HUDEP-2 (cell line): ENCODE data around the gene MYL5.
"Not testable (repeated sequence)": the region's sequence is repeated elsewhere in the genome, so short reads cannot be mapped to it uniquely, and the experiment has no call there.

Experiments used
- DNase-seq, 76 experiments: peaks; one replicate each; lab custom pipeline; 2025; ENCODE audit not compliant: unreplicated experiment in 76 of 76; lab: John Stamatoyannopoulos, UW

Gene MYL5

DNA sequence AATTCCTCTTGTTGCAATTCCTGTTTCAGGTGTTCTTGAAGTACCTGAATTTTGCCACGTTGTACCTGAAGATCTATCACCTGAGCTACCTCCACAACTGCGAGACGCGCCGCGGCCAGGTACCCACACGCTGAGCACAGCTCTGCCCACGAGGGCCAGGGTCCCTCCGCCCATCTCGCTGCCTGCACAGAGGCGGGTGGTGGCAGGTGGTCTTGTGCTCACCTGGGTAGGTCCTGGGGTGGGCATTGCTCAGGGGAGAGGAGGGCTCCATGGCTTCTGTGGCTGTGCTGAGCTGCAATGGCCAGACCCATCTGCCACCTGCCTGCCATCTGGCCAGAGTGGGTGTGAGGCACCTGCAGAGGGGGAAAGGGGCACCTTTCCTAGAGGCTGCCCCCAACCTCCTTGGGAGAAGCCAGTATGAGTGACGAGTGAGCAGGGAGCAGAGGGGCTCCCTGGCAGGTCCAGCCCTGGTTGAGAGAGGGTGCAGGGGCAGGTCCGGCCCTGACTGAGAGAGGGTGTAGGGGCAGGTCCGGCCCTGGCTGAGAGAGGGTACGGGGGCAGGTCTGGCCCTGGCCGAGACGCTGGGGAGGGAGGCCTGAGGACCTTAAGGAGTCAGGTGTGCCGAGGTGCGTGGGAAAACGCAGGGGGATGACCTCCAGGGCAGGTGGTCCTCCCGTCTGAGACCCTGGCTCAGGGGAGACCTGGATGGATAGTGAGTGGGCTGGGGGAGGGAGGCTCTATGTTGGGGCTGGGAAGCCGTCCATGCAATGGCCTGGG is 38.3 kb upstream of the MYL5 start:
- DNase-seq, result no peak

DNA sequence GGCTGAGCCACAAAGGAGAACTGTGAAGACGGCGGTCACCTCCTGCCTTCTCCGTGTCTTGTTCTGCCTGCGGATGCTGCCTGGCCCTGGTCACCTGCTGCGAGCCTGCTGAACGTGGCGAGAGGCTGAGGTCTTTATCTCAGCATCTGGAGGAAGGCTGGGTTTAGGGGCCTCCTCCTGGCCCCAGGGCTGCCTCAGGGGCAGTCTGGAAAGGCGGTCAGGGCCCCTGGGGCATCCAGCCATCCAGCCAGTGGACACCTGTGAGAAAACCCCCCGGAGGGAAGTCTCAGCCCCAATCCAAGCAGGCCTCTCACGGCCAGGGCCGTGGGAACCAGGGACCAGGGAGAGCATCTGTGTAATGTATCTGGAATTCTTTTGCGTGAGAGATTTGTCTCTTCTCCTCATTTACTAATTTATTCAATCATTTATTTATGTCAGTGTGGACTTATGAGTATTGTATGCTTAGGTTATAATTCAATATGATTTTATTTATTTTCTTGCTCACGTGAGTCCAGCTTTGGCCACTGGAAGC is 37.6 kb upstream of the MYL5 start:
- DNase-seq, result no peak

DNA sequence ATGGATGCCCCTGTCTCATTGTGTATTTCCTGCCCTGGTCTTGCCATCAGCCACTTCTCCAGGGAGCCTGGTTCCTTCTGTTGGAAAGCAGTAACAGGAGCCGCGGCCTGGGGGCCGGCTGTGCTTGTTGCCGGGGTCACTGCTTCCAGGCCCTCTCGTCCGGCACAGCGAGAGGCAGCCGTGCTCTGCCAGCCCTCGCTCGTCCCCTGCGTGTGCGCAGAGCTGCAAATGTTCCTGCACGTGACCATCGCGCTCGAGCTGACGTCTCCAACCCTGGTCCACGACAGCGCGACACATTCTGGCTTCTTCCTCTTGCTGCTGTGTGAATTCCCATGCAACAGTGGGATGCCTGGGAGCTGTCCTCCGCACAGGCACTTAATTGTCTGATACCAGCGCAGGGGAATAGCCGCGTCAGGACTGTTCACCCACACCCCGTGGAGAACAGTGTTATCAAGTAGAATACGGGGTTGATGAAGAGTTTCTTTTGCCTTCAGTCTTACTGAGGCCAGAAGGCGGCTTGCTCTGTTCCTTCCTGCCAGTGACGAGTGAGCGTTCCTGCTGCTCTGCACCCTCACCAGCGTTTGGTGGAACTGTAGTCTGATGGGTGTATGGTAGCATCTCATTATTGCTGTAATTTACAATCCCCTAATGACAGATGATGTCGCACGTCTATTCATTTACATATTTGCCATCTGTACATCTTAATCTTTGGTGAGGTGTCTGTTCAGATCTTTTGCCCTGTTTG is 36.6 kb upstream of the MYL5 start:
- no peak for DNase-seq

DNA sequence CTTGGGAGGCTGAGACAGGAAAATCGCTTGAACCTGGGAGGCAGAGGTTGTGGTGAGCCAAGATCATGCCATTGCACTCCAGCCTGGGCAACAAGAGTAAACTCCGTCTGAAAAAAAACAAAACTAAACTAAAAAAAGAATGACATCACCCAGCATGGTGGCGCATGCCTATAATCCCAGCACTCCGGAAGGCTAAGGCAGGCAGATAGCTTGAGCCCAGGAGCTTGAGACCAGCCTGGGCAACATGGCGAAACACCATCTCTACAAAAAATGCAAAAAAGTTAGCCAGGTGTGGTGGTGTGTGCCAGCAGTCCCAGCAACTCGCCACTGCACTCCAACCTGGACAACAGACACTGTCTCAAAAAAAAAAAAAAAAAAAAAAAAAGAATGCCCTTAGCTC is 32.0 kb upstream of the MYL5 start:
- not testable (repeated sequence) for DNase-seq

DNA sequence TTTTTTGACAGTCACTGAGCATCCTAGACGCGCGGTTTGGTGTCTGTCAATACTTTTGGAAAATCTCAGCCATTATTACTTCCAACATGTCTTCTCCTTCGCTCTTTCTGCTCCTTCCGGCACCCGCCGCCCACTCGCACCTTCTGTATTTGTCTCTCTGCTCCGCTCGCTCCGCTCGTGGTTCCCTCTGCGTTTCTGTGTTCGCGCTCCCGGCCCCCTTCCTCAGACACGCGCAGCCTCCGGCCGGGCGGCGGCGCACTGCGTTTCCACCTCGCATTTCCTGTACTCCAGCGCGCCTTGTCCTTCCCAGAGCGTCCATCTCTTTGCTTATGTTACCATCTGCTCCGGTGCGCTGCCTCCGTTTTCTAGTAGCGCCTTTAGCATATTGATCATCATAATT is 27.9 kb upstream of the MYL5 start:
- DNase-seq, result no peak

DNA sequence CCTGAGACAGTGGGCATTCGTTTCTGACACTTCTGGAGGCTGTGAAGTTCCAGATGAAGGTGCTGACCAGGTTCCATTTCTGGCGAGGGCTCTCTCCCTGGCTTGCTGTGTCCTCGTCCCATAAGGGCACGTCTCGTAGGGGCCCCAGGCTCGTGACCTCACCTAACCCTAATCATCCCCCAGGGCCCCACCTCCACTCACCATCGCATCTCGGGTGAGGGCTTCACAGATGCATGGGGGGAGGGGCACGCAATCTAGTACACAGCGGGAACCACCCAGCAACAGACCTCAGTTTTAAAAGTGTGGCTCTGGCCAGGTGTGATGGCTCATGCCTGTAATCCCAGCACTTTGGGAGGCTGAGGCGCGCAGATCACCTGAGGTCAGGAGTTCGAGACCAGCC is 26.9 kb upstream of the MYL5 start:
- DNase-seq, result no peak

DNA sequence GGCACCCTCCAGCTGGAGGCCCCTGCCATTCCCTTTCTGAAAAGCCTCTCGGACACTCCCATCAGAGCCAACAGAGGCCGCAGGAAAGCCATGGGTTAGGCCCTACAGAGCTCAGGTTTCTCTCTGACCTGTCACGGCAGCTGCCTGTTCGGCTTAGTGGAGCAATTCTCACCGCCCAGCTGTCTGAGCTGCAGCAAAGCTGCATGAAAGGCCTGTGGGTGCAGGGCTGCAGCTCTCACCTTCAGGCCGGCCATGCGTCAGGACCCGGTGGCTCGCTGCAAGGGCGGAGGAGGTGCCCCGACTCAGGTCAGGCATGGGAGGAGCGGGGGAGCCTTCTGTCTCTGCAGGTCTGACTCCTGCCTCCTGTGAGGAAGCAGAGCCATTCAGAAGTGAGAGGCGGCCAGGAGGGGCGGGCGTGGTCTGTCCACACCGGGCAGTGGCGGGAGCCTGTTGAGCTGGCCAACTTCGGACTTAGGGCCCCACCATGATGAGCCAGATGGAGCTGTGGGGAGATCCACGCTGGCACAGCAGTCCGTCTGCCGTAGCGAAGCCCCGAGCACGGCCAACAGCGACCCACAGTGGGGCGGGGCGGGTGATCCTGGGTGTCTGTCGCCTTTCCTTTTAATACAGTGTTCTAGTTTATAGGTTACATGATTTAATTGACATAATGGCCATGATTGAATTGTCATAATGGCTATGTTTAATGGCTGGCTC is 25.6 kb upstream of the MYL5 start:
- no peak for DNase-seq

DNA sequence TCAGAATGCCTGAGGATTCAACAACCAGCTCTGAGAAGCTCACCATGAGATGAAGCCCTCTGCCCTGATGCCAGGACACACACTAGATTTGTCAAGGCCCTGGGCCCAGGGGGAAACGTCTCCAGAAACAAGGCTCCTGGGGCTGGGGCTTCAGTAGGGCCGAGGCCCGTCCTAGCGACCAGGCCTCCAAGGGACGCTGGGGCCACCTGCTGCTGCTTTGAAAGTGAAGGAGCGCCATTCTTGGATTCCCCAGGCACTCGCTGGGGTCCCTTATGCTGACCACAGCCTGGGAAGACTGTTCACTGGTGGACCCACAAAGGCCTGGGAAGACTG is 25.1 kb upstream of the MYL5 start:
- no peak for DNase-seq

DNA sequence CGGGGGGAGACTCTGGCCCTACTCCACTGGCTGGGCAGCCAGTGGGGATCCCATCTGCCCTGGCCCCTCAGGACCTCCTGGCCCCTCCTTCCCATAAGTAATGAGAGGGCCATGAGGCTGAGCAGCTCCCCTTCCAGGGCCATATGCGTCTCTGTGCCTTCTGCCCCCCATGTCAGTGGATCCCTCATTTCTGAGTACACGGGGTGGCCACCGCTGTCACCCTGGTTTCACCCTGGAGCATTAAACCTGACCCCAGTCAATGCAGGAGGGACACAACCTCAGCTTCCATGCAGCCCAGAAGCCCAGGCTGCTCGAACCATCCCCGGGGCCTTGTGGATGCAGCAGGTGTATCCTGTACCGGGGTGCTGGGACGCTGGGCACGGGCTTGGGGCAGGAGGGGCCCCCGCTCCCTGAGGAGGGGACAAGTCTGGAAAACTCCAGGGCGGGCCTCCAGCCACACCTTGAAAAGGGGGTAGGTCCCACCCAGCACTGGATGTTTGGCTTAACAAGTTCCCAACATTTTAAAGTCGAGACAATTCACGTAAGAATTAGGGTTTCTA is 24.5 kb upstream of the MYL5 start:
- no peak for DNase-seq

DNA sequence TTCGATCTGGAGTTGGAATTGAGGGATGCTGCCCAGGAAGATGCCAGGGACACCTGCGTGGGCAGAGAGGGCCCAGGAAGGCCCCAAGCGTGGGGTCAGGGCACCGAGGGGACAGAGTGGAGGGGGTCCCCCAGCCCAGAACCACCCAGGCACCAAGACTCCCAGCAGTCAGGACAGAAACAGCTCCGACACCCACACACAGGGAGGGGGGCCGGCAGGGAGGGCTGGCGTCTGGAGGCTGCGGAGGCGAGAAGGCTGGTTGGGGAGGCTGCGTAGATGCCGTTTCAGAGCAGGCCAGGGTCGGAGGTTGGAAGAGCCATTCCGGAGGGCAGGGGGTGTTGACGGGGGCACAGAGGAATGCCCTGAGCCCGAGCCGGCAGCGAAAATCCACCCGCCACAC is 23.9 kb upstream of the MYL5 start:
- DNase-seq, result no peak

DNA sequence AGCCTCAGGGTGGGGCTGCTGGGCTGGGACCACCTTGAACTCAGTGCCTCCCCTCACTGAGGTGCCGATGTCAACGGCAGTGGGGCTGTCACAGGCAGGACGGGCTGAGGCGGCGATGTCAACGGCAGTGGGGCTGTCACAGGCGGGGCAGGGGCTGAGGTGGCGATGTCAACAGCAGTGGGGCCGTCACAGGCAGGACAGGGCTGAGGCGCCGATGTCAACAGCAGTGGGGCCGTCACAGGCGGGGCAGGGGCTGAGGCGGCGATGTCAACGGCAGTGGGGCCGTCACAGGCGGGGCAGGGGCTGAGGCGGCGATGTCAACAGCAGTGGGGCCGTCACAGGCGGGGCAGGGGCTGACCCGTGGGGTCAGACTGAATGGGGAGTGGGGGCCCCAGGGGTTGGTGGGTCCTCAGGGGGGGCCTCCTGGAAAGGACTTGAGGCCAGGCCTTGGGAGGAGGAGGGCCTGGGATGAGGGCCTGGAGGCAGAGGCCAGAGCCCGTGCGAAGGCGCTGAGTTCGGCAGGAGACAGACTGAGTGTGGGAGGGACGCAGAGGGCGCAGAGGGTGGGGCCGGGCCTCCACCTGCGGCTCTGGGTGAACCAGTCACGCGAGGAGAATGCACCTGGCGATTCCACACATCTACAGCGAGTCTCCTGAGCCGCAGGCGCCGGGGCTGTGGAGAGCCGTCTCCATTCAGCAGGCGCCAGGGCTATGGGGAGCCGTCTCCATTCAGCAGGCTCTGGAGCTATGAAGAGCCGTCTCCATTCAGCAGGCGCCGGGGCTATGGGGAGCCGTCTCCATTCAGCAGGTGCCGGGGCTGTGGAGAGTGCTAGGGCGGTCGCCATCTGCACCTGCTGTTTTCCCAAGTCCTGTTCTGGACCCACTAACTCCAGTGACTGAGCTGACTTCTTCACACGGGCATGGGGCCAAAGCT is 23.1 kb upstream of the MYL5 start:
- no peak for DNase-seq

DNA sequence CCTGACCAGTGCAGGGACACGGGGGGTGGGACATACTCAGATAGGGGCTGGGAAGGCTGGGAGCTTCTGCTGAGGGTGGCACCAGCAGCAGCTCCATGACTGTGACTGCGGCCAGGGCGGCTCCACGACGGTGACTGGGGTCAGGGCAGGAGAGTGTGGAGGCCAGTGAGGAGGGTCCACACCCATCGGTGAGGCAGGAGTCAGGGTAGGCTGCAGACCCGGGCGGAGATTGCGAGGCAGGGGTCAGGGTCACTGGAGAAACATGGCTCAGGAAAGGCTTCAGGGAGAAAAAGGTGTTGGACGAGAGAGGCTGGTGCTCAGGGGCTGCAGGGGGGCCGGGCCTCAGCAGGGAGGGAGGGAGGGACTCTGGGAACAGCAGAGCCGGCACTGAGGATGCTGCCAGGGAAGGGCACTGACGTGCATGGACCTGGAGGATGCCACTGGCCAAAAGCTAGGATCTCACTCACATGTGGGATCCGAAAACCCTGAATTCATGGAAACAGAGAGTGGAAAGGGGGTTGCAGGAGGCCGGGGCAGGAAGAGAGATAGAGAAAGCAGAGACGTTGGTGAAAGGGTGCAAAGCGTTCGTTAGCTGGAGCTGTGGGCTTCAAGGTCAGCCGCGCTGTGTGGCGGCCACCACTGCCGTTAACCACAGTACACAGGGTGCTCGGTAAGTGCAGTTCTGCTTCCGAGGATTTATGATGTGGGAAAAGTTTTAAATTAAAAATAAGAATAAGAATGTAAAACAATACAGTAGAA is 22.3 kb upstream of the MYL5 start:
- DNase-seq, result no peak

DNA sequence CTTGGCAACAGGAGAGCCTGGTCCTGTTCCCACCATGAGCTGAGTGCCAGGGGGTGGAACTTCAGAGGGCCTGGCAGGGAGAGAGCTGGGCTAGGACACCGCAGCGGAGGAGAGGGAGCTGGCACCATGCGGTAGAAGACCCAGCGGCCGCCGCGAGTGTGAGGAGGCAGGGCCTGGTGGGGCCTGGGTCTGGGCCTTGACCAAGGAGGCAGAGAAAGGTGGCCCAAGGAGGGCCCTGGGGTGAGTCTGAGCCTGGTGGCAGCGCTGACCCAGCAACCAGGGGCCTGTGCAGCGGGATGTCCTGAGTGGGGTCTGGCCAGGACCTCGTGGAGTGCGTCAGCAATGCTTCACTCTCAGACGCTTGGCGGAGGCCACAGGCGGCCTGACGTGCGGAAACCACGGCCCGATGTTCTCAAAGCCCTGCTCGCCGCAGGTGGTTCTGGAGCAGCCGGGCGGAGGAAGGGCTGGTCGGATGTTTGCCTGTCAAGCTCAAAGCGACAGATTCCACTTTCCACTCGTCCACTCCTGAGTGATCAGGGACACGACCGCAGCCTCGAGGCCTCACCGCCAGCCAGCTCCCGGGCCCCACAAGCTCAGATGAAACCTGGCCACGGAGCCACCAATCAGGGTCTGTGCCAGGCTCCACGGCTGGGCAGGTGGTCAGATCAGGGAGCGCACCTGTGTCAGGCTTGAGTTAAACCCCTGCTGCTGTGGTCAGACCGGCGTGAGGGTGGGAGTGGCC is 21.1 kb upstream of the MYL5 start:
- no peak for DNase-seq

DNA sequence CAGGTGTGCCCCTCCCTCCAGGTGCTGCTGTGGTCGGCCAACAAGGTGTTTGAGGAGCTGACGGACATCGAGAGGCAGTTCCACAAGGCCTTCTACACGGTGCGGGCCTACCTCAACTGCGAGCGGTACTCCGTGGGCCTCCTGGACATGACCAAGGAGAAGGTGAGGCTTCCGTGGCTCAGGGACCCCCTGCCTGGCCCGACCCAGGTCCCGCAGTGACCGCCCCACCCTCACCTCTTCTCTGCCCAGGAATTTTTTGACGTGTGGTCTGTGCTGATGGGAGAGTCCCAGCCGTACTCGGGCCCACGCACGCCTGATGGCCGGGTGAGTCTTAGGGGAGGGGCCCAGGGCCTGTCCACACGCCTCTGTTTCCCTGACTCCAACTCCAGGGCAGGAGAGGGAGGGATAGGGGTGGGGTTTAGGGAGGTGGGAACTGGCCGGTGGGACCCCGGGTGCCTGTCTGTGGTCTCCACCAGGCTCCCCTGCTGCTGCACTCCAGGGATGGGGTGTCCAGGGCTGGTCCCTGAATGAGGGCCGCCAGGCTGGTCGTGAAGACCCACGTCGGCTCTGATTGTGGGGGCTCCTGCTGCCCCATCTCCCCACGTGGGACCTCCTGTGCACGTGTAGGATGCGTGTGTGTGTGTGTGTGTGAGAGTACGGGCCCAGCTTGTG is 20.4 kb upstream of the MYL5 start:
- no peak for DNase-seq

DNA sequence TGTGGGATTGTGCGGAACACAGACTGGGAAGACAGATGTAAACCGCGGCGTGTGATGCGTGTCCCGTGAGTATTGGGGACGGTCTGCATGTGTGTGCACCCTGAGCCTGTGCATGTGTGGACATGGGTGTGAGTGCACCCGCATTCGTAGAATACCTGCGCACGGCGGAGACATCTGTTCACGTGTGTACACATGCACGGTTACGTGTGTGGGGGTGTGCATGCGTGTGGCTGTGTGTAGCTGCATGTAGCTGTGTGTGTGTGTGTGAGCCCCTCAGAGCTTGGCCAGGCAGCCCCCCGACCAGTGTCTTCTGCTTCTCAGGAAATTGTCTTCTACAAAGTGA is 19.9 kb upstream of the MYL5 start:
- DNase-seq, result no peak

DNA sequence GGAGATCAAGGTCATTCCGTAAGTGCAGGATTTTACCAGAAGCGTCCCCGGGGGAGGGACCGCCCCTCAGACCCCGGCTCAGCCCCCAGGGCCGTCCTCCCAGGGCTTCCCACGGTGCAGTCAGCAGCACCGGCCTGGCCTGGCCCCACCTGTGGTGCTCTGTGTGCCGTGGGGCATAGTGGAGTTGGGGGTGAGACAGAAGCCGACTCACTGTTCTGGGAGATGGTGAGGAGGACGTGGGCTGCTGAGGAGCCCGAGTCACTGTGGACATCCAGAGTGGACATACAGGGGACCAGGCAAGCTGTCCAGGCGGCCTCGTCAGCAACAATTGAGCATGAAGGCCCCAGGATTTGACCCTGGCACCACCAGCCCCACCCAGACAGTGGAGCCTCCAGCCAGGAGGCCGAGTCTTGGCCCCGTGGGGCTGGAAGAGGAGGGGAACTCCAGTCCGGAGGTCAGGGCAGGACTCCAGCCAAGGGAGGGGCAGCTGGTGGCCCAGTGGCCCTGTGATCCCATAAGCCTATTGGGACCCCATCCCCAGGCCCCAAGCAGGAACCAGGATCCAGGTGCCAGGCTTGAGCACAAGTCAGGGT is 19.4 kb upstream of the MYL5 start:
- DNase-seq, result no peak

DNA sequence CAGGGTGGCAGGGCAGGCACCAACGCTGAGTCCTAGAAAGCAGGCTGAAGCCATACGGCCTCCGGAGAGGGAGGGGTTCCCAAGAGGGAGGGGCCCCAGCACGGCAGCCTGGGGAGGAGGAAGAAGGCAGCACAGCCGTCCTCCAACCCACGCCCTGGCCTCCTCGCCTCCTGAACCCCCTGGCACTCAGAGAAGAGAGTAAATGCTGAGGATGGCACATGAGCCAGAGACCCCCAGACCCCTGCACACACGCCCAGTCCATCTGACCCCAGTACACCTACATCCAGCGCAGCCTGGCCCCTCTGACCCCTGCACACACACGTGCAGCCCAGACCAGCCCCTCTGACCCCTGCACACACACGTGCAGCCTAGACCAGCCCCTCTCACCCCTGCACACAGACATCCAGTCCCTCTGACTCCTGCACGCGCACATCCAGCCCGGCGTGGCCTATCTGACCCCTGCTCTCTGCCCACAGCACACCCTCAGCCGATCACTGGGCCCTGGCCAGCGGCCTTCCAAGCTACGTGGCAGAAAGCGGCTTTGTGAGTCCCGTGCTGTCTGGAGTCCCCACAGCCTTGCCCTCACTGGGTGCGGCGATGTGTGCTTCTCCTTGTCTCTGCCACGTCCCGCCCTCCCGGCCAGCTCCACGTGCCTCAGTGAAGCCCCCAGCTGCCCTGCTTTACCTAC is 18.7 kb upstream of the MYL5 start:
- DNase-seq, result no peak
